ENCODE results near the gene PEAK1.

The PEAK1 gene

DNA sequence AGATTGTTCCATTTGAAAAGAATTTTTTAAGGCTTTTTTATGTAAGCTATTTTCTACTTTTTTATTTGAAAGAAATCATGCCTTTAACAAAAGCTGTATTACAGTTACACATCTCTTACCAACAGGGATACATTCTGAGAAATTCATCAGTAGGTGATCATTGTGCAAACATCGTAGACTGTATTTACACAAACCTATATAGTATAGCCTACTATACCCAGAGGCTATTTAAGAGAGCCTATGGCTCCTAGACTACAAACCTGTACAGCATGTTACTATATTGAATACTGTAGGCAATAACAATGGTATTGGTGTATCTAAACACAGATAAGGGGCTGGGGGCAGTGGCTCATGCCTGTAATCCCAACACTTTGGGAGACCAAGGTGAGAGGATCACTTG, 43.1 kb downstream of the PEAK1 start:
- POLR2A ChIA-PET: no interaction called here
- no peak overlapping the region for H3K4me3 ChIP-seq (ENCODE audit: low read depth, low read length)
- TF ChIP-seq ZNF48 (tag by site-specific recombination; IDR thresholded peaks at IDR 0.05): no peak
- TF ChIP-seq ZNF585B (tag by site-specific recombination; IDR thresholded peaks at IDR 0.05): no peak
- no peak for TF ChIP-seq ZNF202 (tag by site-specific recombination; IDR thresholded peaks at IDR 0.05; ENCODE audit: borderline replicate concordance)
- no peak for TF ChIP-seq ZNF548 (tag by site-specific recombination; IDR thresholded peaks at IDR 0.05)
- no peak for TF ChIP-seq ZBTB1 (tag by site-specific recombination; IDR thresholded peaks at IDR 0.05)
- no peak for TF ChIP-seq ZNF785 (tag by site-specific recombination; IDR thresholded peaks at IDR 0.05)
- TF ChIP-seq ZBTB8A (tag by site-specific recombination; IDR thresholded peaks at IDR 0.05): no peak
- TF ChIP-seq ZNF121 (tag by site-specific recombination; IDR thresholded peaks at IDR 0.05): no peak

DNA sequence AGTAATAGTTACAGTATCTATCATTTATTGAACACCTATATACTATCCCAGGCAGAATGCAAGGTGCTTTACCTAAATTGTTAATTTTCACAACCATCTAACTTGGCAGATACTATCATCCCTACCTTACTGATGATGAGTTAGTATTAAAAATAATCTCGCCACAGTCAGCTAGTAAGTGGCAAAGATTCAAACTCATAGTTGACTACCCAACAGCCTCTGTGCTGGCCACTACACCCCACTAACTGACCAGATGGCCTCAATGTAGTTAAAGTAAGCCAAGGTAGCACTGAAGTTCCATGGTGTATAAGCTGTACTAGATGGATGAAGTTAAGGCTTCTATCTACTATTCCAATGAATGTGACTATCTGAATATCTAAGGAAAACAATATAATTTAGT, 44.8 kb downstream of the PEAK1 start:
- ChIA-PET CTCF (no interaction called here), POLR2A (no interaction called here)
- no peak overlapping the region for H3K27ac ChIP-seq (ENCODE audit: extremely low read depth, low read depth, low read length)

More for the DNA sequence above, 43.1 kb downstream of the PEAK1 start:
- Histone ChIP-seq H3K9me3 (ENCODE audit: control insufficient read depth, insufficient read depth, low read depth, low read length) (no peaks in the 10 kb centered on the region), H3K36me3 (ENCODE audit: control insufficient read depth in 2 of 2, insufficient read depth in 1 of 2, low read length in 2 of 2) (no peaks in the 10 kb centered on the region), H3K27ac (ENCODE audit: extremely low read depth, low read depth, low read length) (no peak overlapping the region), H3K4me1 (ENCODE audit: control insufficient read depth, insufficient read depth, low read length) (no peaks in the 10 kb centered on the region)
- CTCF ChIA-PET: interaction anchor here (1.0 kb wide), 1 partner anchor 57 kb away, joined by 3 read pairs; no protein-coding TSS in a partner anchor

DNA sequence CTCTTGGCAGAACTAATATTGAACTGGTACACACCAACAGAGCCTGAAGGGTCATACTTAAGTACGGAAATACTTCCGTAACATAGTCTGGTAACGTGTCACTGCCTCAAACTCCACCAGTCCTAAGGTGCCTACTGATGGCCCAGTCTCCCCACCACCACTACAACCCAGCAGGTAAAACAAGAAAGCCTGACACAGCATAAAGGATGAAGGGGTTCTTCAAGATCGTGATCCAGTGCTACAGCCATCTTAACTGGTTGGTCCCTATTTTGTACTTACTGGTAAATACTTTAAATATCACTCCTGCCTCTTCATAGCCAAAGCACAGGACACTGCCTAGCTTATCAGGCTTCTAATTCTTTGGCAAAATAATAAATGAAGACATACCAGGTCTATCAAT, 46.5 kb downstream of the PEAK1 start:
- no peak for TF ChIP-seq EGR2 (tag by site-specific recombination; IDR thresholded peaks at IDR 0.05; ENCODE audit: low read depth)
- ChIA-PET POLR2A (no interaction called here), CTCF (no interaction called here)
- Histone ChIP-seq H3K9me3 (ENCODE audit: control insufficient read depth, insufficient read depth, low read depth, low read length) (no peaks in the 10 kb centered on the region), H3K4me1 (ENCODE audit: control insufficient read depth, insufficient read depth, low read length) (peaks cover 1% of the 10 kb centered on the region; the same call in 1 of the 2 replicates), H3K27ac (ENCODE audit: extremely low read depth, low read depth, low read length) (no peak overlapping the region), H3K36me3 (ENCODE audit: control insufficient read depth in 2 of 2, insufficient read depth in 1 of 2, low read length in 2 of 2) (no peaks in the 10 kb centered on the region), H3K4me3 (ENCODE audit: low read depth, low read length) (no peak overlapping the region)

More for the DNA sequence above, 44.8 kb downstream of the PEAK1 start:
- no peaks in the 10 kb centered on the region for H3K36me3 ChIP-seq (ENCODE audit: control insufficient read depth in 2 of 2, insufficient read depth in 1 of 2, low read length in 2 of 2)
- TF ChIP-seq ZNF16 (tag by site-specific recombination; IDR thresholded peaks at IDR 0.05; ENCODE audit: low read depth) (no peak), ZNF660 (tag by site-specific recombination; IDR thresholded peaks at IDR 0.05) (no peak), ZNF274 (IDR thresholded peaks at IDR 0.05; ENCODE audit: low read length) (no peak), ZNF274 (tag by site-specific recombination; IDR thresholded peaks at IDR 0.05; ENCODE audit: borderline replicate concordance) (no peak)
- TF ChIP-seq, protein P1, sequence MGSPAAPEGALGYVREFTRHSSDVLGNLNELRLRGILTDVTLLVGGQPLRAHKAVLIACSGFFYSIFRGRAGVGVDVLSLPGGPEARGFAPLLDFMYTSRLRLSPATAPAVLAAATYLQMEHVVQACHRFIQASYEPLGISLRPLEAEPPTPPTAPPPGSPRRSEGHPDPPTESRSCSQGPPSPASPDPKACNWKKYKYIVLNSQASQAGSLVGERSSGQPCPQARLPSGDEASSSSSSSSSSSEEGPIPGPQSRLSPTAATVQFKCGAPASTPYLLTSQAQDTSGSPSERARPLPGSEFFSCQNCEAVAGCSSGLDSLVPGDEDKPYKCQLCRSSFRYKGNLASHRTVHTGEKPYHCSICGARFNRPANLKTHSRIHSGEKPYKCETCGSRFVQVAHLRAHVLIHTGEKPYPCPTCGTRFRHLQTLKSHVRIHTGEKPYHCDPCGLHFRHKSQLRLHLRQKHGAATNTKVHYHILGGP (tag by site-specific recombination; IDR thresholded peaks at IDR 0.05): no peak
- TF ChIP-seq, protein P2, sequence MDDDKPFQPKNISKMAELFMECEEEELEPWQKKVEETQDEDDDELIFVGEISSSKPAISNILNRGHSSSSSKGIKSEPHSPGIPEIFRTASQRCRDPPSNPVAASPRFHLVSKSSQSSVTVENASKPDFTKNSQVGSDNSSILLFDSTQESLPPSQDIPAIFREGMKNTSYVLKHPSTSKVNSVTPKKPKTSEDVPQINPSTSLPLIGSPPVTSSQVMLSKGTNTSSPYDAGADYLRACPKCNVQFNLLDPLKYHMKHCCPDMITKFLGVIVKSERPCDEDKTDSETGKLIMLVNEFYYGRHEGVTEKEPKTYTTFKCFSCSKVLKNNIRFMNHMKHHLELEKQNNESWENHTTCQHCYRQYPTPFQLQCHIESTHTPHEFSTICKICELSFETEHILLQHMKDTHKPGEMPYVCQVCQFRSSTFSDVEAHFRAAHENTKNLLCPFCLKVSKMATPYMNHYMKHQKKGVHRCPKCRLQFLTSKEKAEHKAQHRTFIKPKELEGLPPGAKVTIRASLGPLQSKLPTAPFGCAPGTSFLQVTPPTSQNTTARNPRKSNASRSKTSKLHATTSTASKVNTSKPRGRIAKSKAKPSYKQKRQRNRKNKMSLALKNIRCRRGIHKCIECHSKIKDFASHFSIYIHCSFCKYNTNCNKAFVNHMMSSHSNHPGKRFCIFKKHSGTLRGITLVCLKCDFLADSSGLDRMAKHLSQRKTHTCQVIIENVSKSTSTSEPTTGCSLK (tag by site-specific recombination; IDR thresholded peaks at IDR 0.05): no peak
- no peaks in the 10 kb centered on the region for H3K9me3 ChIP-seq (ENCODE audit: control insufficient read depth, insufficient read depth, low read depth, low read length)
- H3K4me3 ChIP-seq (ENCODE audit: low read depth, low read length): no peak overlapping the region
- no peaks in the 10 kb centered on the region for H3K4me1 ChIP-seq (ENCODE audit: control insufficient read depth, insufficient read depth, low read length)

DNA sequence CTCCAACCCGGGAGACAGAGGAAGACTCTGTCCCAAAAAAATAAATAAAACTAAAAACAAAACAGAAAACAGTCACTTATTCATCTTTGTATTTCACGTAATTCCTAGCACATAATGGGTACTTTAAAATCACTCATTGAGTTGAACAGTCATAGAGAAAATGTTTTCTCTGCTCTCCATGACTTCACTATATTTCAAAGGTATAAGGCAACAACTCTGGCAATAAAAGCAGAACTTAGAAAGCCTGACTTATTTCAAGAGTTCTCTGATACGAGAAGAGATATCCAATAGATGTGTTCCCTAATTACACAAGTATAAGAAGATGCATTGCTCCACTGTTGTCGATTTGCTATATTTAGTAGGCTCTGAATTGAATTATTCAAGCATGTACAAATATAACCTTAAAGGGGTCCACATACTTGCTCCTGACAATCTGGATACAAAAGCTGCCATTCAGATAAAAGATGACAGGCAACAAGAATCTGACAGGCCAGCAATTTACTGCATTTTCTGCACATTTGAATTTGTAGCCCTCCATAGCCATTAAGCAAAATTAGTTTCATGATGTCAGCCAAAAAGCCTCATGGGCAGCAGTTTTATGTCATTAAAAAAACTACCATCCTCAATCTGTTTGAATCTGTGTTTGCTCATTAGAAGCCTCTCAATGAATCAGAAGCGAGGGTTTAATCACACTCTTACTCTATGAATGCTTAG, 47.9 kb downstream of the PEAK1 start:
- POLR2A ChIA-PET: no interaction called here
- Histone ChIP-seq H3K36me3 (ENCODE audit: control insufficient read depth in 2 of 2, insufficient read depth in 1 of 2, low read length in 2 of 2) (no peaks in the 10 kb centered on the region), H3K9me3 (ENCODE audit: control insufficient read depth, insufficient read depth, low read depth, low read length) (no peaks in the 10 kb centered on the region), H3K4me3 (ENCODE audit: low read depth, low read length) (no peak overlapping the region), H3K4me1 (ENCODE audit: control insufficient read depth, insufficient read depth, low read length) (peaks cover 6% of the 10 kb centered on the region; the same call in 1 of the 2 replicates), H3K27ac (ENCODE audit: extremely low read depth, low read depth, low read length) (no peak overlapping the region)
- CTCF ChIA-PET: no interaction called here
- TF ChIP-seq ZNF112 (tag by site-specific recombination; IDR thresholded peaks at IDR 0.05) (no peak), YY1 (tag by site-specific recombination; IDR thresholded peaks at IDR 0.05) (no peak), ZNF654 (tag by site-specific recombination; IDR thresholded peaks at IDR 0.05; ENCODE audit: low read depth) (no peak), ZXDB (tag by site-specific recombination; IDR thresholded peaks at IDR 0.05) (no peak), KLF16 (tag by site-specific recombination; IDR thresholded peaks at IDR 0.05) (no peak)
- TF ChIP-seq, protein P3, sequence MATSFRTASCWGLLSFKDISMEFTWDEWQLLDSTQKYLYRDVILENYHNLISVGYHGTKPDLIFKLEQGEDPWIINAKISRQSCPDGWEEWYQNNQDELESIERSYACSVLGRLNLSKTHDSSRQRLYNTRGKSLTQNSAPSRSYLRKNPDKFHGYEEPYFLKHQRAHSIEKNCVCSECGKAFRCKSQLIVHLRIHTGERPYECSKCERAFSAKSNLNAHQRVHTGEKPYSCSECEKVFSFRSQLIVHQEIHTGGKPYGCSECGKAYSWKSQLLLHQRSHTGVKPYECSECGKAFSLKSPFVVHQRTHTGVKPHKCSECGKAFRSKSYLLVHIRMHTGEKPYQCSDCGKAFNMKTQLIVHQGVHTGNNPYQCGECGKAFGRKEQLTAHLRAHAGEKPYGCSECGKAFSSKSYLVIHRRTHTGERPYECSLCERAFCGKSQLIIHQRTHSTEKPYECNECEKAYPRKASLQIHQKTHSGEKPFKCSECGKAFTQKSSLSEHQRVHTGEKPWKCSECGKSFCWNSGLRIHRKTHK (tag by site-specific recombination; IDR thresholded peaks at IDR 0.05): no peak
- TF ChIP-seq, protein P1 (tag by site-specific recombination; IDR thresholded peaks at IDR 0.05): no peak

Data from HEK293 (cell line).